NCI-H146 treated with DMSO at 0.1 percent for 48 hours (cell line): ENCODE results near the gene EGF.

ENCODE experiments used
- DNase-seq: peaks from one replicate; lab custom pipeline; 2025; ENCODE audit not compliant: unreplicated experiment; lab: John Stamatoyannopoulos, UW

The EGF gene

DNA sequence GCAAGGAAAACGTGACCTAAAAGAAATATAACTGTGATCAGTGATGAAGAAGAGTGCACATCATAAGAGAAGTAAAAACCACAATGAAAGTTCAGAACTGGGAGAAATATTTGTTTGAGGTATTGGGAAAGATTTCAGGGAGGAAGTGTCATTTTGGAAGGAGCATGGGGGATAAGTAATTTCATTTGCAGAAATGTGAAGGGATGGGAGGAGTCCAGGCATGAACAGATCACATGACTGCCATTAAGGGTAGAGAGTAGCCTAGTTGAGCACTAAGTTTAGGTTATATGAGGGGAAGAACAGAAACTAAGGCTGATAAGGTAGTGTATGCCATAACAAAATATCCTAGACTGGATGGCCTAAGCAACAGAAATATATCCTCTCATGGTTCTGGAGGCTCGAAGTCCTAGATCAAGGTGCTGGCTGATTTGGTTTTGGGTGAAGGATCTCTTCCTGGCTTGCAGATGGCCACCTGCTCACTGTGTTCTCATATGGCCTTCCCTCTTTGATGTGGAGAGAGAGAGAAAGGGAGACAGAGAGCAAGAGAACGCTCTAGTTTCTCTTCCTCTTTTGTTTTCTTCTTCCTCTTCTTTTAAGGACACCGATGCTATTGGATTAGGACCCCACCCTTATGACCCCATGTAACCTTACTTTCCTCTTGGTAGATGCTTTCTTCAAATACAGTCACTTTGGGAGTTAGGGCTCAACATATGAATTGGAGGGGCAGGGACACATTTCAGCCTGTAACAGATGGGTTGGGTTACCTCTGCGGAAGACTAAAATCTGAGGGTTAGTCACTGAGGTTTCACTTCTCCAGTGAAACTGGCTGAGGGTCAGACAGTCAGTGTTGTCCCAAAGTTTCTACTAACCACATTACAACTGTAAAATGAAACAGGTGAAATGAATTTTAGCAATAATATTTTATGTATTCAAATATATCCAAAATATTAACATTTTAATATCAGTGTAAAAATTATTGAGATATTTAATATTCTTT is 77.9 kb downstream of the EGF start:
- no peak for DNase-seq

DNA sequence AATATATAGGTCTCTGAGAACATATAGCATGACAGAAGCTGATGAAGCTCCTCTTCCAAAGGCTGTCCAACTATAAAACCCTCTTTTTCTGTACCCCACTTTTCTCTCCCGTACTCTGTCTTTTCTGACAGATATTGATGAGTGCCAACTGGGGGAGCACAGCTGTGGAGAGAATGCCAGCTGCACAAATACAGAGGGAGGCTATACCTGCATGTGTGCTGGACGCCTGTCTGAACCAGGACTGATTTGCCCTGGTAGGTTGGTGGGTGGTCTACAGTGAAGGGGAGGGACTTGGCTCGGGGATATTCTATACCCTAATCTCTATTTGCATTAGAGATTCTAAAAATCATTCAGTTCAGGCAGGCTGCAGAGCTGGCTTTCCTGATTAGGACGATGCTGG is 80.4 kb downstream of the EGF start:
- no peak for DNase-seq

DNA sequence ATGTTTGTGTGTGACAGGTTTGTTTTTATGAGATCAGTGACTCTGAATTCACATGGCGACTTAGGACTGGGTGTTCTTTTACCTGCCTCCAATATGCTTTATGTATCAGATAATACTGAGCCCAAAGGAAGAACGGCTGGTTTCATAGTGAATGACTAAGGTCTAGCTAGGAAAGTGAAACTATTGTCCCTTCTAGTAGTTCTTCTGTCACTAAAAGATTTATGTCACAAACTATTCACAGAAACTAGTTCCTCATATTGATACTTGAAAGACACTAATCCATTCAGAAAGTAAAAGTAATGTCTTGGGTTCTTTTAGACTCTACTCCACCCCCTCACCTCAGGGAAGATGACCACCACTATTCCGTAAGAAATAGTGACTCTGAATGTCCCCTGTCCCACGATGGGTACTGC is 81.7 kb downstream of the EGF start:
- DNase-seq: no peak

DNA sequence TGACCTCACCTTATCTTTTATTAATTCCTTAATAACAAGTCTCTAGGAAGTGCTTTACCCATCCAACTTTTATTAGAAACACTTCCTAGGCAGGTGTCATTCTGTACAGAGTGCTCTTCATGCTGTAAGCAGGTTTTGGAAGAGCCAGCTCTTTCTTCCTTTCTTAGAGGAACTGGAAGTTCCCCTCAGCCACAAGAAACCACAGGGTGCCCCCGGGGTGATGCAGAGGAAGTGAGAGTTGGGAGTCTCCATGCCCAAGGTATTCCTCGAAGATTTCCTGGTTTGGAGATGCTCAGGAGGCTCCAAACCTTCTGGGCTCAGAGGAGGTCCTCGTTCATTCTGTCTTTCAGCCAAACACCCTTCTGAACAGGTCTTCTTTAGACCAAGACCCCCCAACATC is 83.8 kb downstream of the EGF start:
- no peak for DNase-seq

DNA sequence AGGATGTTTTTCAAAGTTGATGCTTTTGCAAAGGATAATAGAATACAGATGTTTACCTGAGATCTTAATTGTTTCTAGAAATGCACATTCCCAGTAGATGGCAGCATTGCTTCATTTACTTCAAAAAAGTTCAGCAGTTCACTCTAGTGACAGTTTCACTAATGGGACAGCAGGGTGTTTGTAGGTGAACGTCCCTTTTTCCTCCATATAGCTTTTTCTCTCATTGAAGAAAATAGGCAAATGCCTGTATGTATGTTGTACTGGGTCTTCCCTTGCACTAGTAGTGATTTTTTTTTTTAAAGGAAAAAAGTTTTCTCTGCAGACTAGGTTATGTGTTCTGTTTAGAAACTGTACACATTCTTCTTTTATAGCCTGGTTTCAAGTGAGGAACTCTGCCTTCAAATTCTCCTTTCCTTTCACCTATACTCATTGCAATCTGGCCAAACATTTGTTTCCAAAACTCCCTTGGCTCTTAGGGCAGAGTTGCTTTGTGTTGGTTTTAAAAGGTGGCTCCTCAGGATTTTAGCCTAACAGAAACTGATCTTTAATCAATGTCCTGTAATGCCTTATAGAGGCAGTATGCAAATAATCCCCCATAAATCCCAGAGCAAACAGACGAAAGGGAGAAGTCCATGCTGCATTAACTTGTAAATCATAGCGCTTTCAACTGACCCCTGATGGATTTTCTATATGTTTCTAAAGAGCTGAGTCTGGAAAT is 86.3 kb downstream of the EGF start:
- peak; percentile 12 for DNase-seq

DNA sequence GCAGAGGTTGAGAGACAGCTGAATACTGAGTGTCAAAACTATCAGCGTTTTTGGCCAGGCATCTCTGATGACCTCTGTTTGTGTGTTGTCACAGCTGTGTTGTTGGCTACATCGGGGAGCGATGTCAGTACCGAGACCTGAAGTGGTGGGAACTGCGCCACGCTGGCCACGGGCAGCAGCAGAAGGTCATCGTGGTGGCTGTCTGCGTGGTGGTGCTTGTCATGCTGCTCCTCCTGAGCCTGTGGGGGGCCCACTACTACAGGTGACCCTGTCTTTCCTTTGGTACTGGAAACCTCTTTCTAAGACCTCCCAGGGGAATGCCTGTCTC is 86.9 kb downstream of the EGF start:
- DNase-seq: no peak

DNA sequence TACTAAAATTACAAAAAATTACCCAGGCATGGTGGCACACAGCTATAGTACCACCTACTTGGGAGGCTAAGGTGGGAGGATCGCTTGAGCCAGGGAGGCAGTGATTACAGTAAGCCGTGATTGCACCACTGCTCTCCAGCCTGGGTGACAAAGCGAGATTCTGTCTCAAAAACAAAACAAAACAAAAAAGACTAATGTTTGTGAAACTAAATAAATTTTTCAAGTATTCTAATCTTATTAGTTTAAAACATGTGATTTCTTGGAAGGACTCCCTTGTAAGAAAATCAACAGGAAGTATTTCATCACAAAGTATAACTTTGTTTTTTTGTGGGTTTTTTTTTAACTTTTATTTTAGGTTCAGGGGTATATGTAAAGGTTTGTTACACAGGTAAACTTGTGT is 89.6 kb downstream of the EGF start:
- DNase-seq: no peak

DNA sequence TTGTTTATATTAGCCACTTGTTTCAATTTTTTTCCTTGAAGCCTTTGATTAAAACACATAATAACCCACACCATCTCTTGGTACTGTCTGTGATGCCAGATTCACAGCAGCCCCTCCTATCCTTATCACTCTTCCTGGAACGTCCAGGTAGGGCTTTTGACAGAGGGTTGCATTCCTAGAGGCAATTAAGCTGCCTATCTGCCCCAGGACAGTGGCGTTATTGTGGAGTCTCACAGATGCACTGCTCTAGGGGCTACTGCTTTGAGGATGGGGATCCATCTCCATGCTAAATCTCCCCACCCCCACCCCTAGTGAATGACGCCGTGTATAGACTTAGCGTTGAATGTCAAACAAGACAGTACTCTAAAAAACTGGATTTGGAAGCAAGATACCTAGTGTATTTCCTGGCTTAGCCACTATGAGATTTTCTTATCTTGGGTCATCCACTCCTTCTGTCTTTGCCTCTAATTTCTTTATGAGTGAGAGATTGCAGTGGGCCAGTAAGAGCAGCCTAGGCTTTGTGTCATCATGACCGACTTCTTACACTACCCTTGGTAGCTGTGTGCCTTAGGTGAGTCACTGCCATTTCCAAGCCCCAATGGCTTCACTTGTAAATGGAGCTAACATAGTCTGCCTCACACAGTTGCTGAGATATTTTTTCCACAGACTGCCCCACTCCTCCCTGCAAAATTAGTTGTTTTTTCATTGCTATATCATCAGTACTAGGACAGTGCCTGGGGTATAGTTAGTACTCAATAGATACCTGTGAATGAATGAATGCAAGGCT is 90.9 kb downstream of the EGF start:
- DNase-seq: no peak

DNA sequence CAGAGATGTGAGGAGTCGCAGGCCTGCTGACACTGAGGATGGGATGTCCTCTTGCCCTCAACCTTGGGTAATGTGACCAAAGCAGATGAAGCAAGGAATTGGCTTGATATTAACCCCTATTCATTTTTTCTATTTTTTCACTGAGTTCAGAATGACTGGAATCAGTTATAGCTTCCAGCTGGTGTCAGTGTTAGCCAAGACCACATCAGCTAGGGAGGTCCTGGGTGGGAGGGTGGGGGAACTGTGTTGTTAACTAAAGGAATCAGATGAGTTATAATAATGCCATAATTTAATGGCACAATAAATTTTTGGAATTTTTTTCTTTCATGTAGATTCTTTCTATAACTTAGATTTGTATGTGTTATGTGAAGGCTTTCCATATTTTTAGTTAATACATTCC is 91.9 kb downstream of the EGF start:
- DNase-seq: no peak

DNA sequence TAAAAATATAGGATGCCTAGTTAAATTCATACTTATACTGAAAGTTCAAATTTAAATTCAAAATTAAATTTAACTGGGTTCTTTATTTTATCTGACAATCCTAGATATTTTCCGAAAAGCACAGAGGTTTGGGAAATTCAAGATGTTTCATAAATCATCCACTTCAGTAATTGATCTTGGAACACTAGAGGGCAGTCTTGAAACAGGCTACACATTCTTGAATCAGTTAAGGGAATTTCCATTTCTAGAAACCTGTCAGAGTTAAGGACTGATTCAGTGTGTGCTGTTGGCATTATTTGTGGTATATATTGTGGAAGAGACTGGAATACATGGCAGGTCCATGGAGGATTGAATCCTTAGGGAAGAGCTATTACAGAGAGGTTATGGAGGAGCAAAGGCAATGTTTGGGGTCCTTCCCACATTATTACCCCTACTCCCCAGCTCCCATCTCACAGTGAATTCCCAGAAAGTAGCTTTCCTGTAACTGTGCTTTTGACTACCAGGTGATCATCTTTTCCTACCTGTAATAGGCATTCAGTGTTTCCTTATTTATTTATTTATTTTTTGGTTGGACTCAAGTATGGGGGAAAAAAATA is 92.9 kb downstream of the EGF start:
- peak; percentile 2 for DNase-seq

DNA sequence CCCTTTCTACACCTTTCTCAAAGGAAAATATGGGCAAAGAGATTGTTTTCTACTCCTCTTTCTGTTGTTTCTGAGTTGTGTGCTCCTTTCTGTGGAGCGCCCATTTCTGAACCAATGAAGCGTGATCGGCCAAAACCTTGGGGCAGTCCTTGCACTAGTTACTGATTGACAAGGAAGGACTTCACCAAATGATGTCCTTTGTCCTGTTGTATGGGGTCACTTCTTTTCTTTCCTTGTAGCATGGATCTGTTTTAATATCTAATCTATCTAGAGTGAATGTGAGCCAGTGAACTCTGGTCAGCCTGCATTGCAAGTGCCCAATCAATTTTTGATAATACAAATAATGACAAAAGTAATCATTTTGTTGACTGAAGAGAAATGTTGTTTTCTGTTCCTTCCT is 94.5 kb downstream of the EGF start:
- DNase-seq: no peak

DNA sequence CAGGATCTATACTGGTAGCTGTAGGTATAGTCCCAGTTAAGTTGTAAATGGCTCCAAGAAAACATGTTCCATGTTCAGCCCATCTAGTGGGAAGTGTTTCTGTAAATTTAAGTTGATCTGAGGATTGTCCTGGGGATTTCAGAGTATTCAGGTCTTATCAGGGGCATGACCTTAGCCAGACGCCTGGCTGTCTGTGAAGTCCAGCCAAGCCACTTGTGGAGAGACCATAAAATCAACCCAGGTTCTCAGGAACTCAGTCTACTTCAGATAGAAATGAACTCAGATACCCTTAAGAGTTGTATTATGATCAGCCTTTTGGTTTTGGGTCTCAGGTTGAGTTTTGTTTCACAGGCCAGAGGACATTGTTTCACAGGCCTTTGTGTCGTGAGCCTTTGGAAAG is 95.9 kb downstream of the EGF start:
- DNase-seq: no peak

DNA sequence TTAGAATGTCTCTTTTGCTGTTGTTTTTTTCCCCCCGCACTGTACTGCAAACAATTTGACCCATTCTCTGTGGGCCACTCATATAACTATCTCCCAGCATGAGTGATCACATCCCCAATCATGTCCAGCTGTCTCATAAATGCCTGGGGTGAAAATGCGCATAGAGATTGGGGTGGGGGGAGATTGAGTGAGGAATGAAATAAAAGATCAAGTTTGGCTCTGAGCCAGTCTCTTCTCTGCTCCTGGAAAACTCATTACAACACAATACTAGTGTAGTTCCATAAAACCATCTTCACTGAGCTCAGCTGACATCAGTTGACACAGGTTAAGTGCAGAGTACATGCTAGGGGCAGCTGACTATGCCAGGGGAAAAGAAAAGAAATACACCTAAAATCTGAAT is 96.9 kb downstream of the EGF start:
- DNase-seq: peak; percentile 21

DNA sequence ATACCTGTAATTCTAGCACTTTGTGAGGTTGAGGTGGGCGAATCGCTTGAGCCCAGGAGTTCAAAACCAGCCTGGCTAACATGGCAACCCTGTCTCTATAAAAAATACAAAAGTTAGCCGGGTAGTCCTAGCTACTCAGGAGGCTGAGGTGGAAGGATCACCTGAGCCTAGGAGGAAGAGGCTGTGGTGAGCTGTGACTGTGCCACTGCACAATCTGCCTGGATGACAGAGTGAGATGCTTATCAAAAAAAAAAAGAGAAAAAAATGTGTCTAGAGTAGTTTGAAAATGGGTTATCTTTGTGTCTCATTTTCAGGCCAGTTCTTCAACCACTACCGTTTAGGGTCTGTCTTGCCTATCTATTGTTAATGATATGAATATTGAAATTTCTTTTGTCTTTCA is 98.1 kb downstream of the EGF start:
- no peak for DNase-seq

DNA sequence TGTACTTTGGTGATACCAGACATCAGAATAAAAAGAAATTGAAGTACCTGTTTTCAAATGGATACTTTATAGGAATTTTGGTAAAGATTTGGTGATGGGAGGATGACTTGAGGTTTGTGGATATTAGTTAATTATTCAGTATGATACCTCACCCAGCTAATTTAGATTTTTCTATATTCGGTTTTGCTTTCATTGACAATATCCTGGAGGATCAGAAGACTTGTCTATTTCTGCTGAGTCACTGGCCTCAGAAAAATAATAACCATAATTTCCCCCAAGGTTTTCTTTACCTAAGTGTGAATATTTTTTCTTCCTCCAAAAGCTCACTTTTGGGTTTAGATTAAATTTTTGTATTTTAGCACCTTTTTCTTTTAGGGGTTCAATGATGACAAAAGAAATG is 100.2 kb downstream of the EGF start:
- DNase-seq: no peak

DNA sequence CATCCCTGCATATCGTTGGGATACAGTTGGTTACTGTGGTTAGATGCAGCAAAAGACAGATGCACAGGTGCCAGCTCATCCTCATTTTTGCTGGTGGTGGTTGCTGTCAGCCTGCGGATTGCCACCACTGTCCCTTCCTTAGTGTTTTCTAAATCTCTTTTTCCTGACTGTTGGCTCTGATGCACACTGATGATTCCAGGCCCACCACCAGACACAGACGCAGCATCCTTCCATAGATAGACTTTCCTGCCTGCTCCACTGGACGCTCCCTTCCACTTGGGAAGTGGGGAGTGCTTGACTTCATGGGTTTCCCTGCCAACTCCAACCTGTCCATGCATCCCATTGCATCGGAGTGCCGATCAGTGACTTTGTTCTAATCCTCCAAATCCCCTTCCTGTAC is 101.5 kb downstream of the EGF start:
- no peak for DNase-seq

DNA sequence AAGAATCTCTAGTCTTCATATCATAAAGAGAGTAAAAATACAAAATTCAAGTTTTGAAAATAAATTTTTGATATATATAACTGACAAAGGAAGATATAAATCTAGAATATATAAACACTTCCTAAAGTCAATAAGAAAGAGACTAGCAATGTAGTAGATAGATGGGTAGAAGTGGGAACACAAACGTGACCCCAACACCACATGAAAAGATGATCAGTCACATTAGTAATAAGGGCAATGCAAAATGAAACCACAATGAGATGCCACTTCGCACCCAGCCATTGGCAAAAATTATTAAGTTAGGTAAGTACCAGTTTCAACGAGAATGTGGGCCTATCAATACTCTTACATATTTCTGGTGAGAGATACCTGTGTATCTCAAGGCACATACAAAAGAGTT is 106.5 kb downstream of the EGF start:
- no peak for DNase-seq

DNA sequence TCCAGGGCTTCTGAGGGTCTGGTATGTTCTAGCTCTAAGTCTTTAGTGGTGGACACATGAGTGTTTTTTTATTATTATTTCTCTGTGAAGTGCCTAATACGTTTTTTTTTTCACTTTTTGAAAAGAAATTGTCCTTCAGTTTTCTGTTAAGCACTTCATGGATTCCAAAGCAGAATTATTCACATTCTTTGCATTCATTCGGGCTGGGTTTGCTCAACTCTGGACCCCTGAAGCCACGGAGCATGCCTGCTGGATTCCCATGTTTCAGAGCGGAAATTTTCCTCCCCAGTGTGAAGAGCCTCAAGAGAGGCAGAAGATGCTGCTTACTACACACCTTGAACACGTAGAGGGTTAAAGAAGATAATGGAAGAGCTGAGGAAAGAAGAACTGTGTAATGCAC is 107.5 kb downstream of the EGF start:
- no peak for DNase-seq

DNA sequence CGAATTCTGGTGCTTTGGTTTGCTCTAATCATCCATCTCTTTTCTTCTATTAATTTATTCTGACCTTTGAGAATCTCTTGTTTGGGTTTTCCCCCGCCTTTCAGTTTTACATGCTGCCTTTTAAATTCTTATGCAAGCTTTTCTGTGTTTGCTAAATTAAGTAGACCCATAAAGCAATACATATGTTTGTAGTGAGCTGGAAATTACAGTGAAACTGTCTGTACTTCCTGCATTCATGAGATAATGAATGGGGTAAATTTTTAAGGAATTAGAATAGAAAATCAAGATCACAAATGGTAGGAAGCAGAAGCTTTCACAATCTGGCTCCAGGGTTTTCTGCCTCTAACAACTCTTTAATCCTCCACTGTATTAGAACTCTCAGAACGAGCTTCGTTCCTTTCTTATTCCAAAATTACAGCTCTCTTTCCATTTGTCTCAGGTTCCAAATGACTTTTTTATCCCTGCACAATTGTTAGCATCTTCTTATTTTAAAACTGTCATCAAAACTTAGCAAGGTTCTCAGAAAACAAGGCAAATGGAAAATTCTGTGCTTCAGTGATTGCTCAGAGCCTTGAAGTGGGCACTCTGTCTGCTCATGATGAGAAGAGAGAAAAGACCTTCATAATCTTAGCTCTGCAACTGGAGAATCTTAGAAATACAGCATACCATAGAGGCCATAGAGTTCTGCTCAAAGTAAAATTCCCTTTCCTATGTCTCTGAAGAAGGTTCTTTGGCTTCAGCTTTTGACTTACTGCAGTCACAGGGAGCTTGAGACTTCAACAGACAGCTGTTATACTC is 108.2 kb downstream of the EGF start:
- no peak for DNase-seq

DNA sequence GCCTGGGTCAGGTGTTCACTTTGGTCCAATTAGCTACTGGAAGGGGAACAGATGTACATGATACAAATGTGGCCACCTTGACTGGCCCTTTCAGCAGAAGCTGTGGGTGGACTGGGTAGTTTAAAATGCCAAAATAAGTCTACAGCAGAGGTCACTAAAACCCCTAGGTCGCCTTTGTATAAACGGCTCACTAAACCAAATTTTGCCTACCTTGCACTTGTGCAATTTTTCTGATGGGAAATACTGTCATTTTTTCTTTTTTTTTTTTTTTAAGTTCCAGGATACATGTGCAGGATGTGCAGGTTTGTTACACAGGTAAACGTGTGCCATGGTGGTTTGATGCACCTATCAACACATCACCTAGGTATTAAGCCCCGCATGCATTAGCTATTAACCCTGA is 109.8 kb downstream of the EGF start:
- DNase-seq: no peak

DNA sequence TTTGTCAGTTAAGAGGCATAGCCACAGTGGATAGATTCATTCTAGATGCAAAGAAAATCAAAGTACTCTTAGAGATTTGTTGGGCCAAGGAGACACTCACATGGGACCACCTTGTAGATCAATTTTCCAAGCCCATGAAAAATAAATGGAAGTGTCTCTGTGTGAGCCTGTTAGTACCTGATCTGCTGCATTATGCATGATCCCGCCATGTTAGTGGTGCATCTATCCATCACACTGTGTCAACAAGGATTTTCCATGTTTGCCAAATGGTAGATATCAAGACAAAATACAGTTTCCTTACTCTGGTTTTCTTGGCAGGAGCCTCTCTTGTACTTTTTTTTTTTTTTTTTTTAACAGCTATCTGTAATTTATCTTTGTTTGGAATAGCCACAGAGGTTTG is 112.4 kb downstream of the EGF start:
- no peak for DNase-seq
